ENCODE results near the gene CLN6. TPM values are rescaled to one million over a fixed set of nuclear protein-coding genes. Genes with fewer than 3 reads are reported as not detected.

The CLN6 gene
- total and polyA plus RNA-seq, 9 of the 15 experiments (the other 6 are each of a cell fraction or from before 2014, with no cell fraction given) = 0.71 to 53.3 (median 39.3) TPM

GRCh38 chr15:68272721-68273271 is 43.3 kb upstream of the CLN6 start:
- no peak for TF ChIP-seq EHMT2 (IDR thresholded peaks at IDR 0.05)
- no peak for TF ChIP-seq CTCFL (IDR thresholded peaks at IDR 0.05; ENCODE audit: borderline replicate concordance, insufficient read depth, low read depth, low read length, poor library complexity, severe bottlenecking)
- TF ChIP-seq FOSL1 (tag; conservative IDR thresholded peaks at IDR 0.05) = peak; percentile 59
- 0 out of 2 replicates have a peak, but pooled peaks have one; percentile 12 for TF ChIP-seq EGR1 (conservative IDR thresholded peaks at IDR 0.05)
- TF ChIP-seq CBX1 (IDR thresholded peaks at IDR 0.05; ENCODE audit: low read depth) = no peak
- no peak for TF ChIP-seq GATAD2B (IDR thresholded peaks at IDR 0.05; ENCODE audit: borderline replicate concordance)
- no peak for TF ChIP-seq TBP (optimal IDR thresholded peaks at IDR 0.05; ENCODE audit: low read depth, low read length)
- in situ Hi-C loops (cut with MboI) (no loop called here), intact Hi-C loops (cut with micrococcal nuclease) (no loop called here)
- H4K20me1 ChIP-seq (replicated peaks; ENCODE audit: control insufficient read depth, insufficient read depth, low read length) = no peaks in the 10 kb centered on the region
- DNase-seq (ENCODE audit: extremely low read depth in 1 of 4, low spot score in 3 of 4) (no peak), FAIRE-seq (no peak), ATAC-seq (no peak)
- H3K27ac ChIP-seq (ENCODE audit: extremely low read depth, low read depth, low read length) = no peak overlapping the region
- no peak overlapping the region for H3K4me3 ChIP-seq
- H3K9me3 ChIP-seq (replicated peaks; ENCODE audit: control insufficient read depth, insufficient read depth, low read depth, low read length) = no peaks in the 10 kb centered on the region
- H3K9me1 ChIP-seq (ENCODE audit: control insufficient read depth, insufficient read depth, low read length) = no peaks in the 10 kb centered on the region
- POLR2A ChIA-PET = interaction anchor here (1.1 kb wide), 1 partner anchor 11 kb away, joined by 3 read pairs; no protein-coding TSS in a partner anchor
- BruUV-seq (replicated peaks) = no TSS peak
- no peak overlapping the region for H3K4me2 ChIP-seq (ENCODE audit: insufficient read depth, low read length)
- H3K4me1 ChIP-seq (replicated peaks in 1 of 2; ENCODE audit: control insufficient read depth in 2 of 2, insufficient read depth in 2 of 2, low read length in 2 of 2) = peaks cover 3 to 8% of the 10 kb centered on the region in 2 experiments; a peak in 3 of 5 replicates
- WGBS (ENCODE audit: insufficient coverage, low coverage, missing lambda C conversion rate) = 39% methylated on average over 1 of the region's 1 CpG
- H3K79me2 ChIP-seq (ENCODE audit: control insufficient read depth, insufficient read depth, low read length) = 0 out of 3 replicates have a peak, but pooled peaks cover 1% of the 10 kb centered on the region
- H2AFZ ChIP-seq (ENCODE audit: low read depth, low read length) = no peak overlapping the region
- H3K27me3 ChIP-seq (ENCODE audit: control insufficient read depth in 2 of 2, insufficient read depth in 2 of 2, low read length in 2 of 2) = peaks cover 1 to 12% of the 10 kb centered on the region in 2 experiments; a peak in 3 of 5 replicates
- H3K36me3 ChIP-seq (ENCODE audit: control insufficient read depth, insufficient read depth, low read length) = no peaks in the 10 kb centered on the region
- H3K9ac ChIP-seq (ENCODE audit: insufficient read depth in 1 of 2, low read depth in 2 of 2, low read length in 2 of 2) = no peak overlapping the region
- CTCF ChIA-PET (ENCODE audit: low intra/inter-chr PET ratio) = no interaction called here
